Gastroesophageal sphincter (tissue), 3 donors: Measurements from ENCODE around the gene KCNH4.

Source experiments
- POLR2A ChIP-seq, 2 donors: fragments of 450-650 bp; IDR thresholded peaks; one replicate each; pipeline ENCODE4 v1.6.1; 2017; ENCODE audit warnings: antibody characterized with exemption in 2 of 2, mild to moderate bottlenecking in 2 of 2, moderate library complexity in 1 of 2
- POLR2AphosphoS5 ChIP-seq: sonication (generic); formaldehyde crosslinking; IDR thresholded peaks from one replicate; pipeline ENCODE4 v1.6.1; 2017; ENCODE audit warnings: antibody characterized with exemption
- TF ChIP-seq, protein P1 (sequence below), 4 experiments: fragments of 200-600 bp in 2 of 4; fragments of 450-650 bp in 2 of 4; sonication (generic) in 1 of 4; IDR thresholded peaks; one replicate each; pipeline ENCODE4 v1.5.1; 2017 to 2019; ENCODE audit warnings: antibody characterized with exemption in 4 of 4, mild to moderate bottlenecking in 2 of 4, moderate library complexity in 2 of 4

DNA sequence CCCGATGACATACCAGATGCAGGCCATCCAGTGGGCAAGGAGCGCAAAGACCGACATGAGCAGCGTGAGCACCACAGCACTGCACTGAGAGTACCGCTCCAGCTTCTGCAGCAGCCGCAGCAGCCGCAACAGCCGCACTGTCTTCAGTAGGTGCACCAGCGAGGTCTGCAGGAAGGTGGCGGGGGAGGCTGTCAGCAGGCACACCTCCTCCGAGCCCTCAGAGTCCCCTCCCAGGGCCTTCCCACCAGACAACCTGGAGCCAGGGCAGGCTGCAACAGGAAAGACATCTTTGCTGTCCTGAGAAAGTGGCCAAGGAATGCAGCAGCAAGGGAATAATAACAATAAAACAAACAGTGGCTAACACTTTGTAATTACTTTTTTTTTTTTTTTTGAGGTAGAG is 9.1 kb downstream of the KCNH4 start:
- TF ChIP-seq, protein P1, sequence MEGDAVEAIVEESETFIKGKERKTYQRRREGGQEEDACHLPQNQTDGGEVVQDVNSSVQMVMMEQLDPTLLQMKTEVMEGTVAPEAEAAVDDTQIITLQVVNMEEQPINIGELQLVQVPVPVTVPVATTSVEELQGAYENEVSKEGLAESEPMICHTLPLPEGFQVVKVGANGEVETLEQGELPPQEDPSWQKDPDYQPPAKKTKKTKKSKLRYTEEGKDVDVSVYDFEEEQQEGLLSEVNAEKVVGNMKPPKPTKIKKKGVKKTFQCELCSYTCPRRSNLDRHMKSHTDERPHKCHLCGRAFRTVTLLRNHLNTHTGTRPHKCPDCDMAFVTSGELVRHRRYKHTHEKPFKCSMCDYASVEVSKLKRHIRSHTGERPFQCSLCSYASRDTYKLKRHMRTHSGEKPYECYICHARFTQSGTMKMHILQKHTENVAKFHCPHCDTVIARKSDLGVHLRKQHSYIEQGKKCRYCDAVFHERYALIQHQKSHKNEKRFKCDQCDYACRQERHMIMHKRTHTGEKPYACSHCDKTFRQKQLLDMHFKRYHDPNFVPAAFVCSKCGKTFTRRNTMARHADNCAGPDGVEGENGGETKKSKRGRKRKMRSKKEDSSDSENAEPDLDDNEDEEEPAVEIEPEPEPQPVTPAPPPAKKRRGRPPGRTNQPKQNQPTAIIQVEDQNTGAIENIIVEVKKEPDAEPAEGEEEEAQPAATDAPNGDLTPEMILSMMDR (IDR thresholded peaks at IDR 0.05) = no peak
- TF ChIP-seq POLR2AphosphoS5 (no peak), POLR2A (IDR thresholded peaks at IDR 0.05) (no peak)
